Activated CD4-positive, CD25-positive, alpha-beta regulatory T cell treated with anti-CD3 and anti-CD28 coated beads, Interleukin-2, amount 50 U/mL, for 24 hours (primary cell): ENCODE results near the gene MTCL1.

Experiments
- ATAC-seq, 2 donors: fragments of 150-1000 bp; cut with Tn5 transposase; one replicate each; pipeline ENCODE4 v1.10.0; 2021; ENCODE audit warnings: mild to moderate bottlenecking in 1 of 2, moderate library complexity in 1 of 2

MTCL1 gene

DNA sequence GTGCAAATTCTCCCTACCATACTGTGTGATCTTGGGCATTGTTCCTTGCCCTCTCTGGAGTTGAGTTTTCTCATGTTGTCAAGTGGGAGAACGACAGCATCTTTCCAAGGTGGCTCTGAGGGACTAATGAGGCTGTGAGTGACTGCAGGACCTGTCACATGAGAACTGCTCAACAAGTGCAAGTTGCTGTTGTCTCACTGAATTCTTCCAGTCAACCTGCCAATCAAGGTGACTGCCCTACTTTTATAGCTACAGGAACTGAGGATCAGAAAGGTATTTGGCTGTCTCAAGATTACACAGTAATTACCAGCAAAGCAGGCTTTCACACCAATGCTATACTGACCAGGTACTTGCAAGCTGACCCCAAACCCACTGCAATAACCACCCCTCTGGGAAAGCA is 137.6 kb downstream of the MTCL1 start:
- ATAC-seq = no peak

DNA sequence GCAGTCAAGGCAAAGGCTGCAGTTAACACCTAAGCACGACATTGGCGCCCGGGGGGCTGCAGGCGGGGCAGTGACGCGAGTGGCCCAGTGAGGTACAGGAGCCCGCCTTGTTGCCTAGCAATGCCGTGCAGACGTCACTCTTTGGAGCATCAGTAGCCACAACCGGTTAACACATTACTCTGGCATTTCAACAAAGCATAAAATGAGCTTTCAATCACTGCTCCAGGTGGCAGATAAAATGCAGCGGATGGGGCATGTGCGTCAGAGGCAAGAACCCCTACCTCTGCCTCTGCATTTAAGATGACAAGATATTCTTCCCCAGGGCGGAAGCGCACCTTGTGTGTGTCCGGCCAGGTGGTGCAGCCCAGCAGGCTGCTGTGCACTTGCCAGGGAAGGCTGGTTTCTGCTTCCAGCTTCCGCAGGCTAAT is 139.4 kb downstream of the MTCL1 start:
- no peak for ATAC-seq

DNA sequence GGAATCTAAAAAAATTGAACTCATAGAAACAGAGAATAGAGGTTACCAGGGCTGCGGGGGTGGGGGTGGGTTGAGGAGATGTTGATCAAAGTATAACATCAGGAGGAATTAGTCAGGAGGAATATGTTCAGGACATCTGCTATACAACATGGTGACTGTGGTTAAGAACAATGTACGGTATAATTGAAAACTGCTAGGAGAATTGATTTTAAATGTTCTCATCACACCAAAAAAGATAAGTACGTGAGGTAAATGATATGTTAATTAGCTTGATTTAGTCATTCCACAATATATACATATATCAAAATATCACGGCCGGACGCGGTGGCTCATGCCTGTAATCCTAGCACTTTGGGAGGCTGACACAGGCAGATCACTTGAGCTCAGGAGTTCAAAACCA is 140.2 kb downstream of the MTCL1 start:
- no peak for ATAC-seq

DNA sequence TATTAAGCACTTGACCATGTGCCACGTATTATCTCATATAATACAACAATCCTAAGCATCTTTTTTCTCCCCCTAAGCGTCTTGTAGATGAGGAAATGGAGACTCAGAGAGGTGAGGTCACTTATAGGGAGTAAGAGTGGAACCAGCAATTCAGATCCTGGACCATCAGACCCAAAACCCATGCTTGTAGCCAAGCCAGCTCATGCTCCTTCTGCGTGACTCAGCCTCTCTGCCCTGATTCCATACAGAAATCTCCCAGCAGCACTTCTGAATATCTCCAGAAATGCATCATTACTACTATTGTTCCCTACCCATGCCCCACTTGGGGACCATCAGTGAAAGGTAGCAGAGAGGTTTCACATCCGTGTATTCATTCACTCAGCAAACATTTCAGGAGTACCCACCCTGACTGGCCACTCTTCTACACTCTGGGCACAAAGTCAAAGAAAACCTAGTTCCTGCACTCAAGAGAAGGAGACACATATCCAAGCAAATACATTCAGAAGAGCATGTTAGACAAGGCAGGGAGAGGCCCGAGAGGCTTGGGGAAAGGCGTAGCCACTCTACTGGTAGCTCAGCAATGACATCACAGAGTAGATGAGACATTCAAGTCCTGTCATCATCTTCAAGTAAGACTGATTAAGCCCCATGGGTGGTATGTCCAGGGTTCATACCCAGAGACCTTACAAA is 141.9 kb downstream of the MTCL1 start:
- no peak for ATAC-seq

DNA sequence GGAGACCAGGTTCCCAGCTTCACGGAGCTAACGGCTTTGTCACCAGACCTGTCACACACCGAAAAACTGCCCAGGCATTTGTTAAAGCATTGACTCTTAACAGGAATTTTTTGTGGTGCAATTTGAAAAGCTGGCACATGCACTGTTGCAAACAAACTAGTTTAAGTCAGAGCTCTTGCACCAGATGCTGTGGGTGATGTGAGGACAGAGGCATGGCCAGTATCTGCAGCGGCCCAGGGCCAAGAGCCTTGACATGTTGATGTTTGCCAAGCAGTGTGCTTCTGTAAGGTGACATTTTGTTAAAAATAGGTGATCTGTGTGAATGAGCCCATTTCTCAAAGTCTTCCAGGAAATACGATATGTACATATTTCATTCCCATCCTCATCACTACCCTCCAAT is 142.5 kb downstream of the MTCL1 start:
- no peak for ATAC-seq

DNA sequence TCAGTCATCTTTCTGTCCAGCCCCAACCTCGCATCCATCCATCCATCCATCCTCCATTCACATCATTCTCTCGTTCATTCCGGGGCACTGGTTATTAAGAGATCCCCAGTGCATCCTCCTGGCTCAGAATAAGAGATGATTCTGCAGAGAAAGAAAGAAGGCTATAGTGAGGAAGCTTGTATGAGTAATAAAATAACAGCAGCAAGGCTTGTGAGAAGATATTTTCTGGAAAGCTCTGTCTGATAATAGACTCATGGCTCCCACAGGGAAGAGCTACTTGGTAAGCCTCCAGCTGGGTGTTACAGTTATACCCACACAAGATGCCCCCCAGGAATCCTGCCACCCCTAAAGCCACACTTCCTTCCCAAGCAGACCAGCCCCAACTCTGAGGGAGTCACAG is 143.2 kb downstream of the MTCL1 start:
- no peak for ATAC-seq

DNA sequence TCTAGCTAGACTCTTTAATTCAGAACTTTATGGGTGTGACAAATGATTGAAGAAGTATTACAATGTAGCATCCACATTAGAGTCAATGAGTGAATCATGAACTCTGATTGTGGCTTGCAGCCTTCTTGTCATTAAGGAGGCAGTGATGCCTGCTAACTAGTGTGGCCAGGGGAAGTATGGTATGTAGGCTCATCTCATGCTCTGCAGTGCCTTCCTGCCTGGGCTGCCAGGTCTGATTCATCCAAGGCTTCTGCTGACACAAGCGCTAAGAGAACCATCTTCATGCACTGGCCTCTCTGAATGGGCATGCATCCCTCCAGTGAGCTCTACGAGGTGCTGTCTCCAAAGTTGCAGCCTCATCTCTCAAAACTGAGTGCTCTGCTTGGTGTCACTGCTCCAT is 144.3 kb downstream of the MTCL1 start:
- ATAC-seq = no peak

DNA sequence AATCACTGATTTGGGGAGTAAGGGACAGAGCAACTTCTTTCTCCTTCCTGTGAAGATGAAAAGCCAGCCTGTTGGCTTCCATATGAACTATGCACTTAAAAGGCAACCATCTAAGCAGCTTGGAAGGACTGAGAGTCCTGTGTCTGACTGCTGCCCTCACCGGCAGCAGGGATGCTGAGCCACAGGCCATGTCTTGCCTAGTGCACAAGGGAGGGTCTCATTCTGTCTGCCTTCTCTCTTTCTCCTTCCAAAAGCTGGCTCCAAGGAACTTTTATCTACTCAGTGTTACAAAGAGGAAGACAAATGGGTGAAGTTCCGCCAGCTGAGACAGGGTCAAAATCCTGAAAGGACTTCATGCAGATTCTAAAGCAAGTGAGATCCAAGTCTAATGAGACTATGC is 146.3 kb downstream of the MTCL1 start:
- no peak for ATAC-seq

DNA sequence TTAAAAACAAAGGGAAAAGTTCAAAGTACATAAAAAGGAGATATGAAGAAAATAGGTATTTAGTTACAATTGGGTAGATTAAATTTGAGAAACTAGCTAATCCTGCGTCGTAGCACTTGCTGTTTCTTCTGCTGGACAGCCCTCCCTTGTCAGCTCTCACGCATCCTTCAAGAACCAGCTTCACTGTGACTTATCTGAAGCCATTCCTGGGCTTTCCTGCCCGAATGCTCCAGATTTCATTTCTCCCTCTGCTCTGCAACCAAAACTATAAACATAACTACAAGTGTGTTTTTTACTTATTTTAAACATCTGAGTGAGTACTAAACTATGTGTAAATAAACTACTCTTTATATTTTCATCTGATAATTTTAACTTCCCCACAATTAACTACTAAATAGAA is 149.2 kb downstream of the MTCL1 start:
- ATAC-seq = no peak

DNA sequence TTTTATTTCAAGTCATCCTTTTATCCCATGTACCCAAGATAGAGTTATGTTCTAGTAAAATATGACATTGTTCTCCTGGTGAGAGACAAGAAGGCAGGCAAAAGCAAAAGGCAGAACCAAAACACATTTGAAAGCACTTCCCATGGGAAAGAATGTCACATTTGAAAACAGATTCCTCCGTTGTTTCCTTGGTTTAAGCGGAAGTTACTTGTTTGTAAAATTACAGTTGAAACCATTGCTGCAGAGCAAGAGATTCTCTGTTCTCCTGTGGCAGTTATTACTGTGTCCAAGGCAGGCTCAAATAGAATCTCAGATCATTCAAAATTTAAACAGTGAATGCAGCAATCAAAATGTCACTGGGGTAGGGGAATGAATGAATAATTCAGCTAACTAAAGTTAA is 149.6 kb downstream of the MTCL1 start:
- no peak for ATAC-seq

DNA sequence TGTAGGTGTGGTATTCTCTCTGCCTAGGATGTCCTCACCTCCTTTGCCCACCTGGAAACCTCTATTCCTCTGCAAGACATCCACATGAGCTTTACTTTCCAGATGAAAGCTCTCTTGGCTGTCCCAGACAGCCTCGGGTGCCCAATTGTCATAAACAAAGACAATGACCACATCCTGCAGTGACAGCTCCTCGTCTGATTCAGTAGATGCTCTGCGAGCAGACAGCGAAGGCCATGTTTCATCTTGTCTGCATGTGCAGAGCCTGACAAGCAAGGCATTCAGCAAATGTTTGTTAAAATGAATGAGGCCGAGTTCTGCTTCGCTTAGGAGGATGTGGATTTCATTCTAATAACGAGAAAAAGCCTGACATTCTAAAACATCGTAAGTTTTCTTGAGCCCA is 150.9 kb downstream of the MTCL1 start:
- no peak for ATAC-seq

DNA sequence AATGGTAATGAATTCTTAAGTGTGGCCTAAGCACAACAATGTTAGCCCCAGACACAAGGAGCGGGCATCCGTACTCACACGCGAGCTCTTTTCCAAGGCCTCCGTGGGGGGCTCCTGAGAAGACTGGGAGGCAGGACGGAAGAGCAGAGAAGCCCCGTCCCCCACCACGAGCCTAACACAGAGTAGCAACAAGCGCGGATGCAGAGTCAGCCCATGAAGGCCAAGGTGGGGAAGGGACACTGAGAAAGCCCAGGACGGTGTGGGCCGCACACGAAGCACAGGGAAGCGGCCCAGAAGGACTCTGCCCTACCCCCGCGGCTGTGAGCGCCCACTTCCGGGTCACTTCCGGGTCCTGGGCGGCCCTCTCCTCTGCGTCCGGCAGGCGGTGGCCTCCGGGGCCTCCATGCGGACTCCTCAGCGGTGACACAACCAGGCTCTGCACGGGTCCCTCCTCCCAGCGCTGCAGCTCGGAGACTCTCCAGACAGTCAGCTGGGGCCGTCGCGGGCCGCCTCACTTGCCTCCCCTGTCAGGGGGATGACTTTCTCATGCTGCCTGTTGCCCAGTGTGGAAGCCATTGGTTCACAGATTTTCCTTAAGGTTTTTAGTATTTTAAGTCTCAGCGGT is 151.5 kb downstream of the MTCL1 start:
- no peak for ATAC-seq

DNA sequence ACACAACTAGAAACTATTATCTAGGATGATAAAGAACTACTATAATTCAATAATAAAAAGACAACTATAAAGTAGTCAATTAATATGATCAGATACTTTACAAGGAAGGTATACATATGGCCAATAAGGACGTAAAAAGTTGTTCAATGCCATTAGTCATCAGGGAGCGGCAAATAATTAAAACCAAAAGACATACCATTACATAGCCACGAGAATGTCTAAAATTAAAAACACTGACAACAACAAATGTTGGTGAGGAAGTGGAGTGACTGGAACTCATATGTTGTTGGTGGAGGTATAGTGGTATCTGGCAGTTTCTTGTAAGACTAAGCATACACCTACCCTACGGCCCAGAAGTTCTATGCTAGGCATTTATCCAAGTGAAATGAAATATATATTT is 152.4 kb downstream of the MTCL1 start:
- ATAC-seq = no peak

DNA sequence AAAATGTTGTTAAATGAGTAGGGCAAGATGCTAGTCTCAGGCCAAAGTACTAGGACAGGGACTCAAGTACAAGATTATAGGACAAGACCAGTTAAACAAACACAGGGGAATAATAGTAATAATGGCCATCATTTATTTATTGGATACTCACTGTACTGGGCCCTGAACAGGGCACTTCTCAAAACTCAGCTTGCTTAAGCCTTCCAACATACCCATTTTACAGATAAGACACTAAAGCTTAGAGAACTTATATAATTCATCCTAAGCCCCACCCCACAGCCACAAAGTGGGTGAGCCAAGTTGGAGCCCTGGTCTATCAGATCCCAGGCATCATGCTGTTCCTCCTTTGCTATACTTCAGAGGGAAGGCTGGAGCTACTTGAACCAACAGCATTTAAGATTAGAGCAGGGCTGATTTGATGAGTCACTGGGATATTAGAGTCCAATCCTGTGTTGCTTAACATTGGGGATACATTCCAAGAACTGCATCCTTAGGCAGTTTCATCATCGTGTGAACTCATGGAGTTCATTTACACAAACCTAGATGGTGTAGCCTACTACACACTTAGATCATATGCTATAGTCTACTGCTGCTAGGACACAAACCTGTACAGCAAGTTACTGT is 153.6 kb downstream of the MTCL1 start:
- no peak for ATAC-seq

DNA sequence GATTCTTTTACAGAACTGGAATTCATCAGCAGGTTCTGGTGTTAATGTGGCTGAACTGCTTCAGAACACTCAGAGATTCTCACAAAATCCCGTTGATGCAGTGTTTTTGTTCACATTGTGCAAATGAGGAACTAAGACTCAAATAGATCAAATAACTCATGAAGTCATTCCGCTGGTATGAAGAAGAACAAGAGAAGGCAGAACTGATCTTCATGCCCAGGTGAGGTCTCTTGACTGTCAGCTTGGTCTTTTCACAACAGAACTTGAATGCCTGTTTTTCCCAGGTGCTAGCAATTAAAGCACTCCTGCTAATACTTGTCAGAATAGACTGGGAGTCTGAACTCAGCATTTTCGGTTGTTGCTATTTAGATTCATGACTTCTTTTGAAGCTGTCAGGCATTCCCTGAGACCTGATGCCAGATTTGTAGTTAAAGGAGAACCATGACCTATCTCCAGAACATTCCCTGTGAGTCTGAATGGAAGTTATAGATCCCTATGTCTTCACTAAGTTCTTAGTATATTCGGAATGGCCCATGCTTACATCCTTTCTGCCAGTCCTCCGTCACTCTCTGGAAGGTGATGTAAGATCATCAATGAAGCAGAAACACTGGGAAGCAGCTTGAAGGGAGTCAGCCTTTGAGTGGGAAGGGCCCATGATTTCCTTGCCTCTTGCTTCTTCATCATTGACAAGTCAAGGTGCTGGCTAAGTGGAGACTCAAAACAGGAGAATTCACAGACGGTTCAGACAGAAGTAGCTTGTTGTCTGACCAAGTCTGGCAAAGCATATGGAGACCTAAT is 155.7 kb downstream of the MTCL1 start:
- ATAC-seq = no peak

DNA sequence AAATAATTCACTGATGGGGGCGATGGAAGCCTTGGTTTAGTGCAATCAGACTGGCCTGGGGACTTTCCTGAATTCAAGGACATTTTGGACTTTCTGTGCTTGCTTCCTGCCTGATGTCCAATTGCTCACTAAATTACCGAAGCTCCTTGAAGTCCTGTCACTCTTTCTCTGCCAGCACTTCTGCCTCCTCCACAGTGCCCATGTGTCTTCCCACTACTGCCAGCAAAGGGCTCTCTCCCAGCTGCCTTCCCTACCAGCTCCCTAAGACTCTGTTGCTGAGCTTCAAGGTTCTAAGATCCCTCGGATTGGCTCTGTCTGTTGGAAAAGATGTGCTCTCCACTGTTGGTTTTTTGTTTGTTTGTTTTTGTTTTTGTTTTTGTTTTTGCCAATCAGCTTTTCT is 158.1 kb downstream of the MTCL1 start:
- ATAC-seq = no peak

DNA sequence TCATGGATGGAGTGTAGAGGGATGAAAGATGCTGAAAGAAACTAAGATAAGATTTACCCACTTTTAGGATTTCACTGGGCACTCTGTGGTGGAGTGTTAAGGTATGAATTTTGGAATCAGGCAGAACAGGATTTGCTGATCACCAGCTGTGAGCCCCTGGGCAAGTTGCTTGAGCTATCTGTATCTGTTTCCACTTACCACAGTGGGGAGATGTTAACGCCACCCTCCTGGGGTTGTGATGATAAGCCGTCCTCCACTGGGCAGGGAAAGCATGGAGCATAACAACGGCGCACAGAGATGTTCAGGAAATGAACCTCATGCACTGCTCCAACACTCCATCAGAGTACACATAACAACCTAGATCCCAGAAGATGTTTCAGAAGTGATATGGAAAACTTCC is 160.6 kb downstream of the MTCL1 start:
- ATAC-seq = no peak

DNA sequence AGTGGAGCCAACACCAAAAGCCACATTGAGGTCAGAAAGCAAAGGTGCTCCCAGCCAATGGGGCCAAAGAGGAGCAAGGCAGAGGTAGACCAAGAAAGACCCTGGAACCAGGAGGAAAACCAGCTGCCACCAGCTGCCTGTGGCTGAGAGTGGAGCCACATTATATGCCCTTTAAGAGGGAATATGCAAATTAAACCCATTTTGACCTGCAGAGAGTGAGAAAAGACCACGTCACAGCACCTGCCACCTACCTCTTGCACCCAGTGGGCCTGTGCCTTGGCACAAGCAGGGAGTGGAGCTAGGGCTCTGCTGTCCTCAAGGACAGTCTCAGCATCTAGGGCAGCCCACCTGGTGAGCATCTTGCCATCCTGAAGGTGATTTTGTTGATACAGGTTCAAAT is 161.3 kb downstream of the MTCL1 start:
- ATAC-seq = no peak

DNA sequence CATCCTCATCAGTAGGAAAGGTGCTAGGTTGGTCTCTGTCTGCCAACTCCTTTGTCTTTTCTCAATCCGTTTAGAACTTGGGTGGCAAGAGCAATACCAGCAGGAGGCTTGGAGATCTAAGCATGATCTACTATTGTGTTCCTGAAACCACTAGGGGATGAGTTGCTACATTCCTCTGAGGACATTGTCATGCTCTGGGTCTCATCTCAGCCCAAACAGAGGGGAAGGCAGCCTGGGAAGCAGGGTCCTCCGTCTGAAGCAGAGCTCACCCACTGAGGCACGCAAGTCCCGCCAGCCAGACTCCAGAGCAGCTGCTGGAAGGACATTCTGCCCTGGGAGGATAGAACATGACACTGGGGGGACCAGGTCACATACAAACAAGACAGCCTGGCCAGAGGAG is 162.9 kb downstream of the MTCL1 start:
- ATAC-seq = no peak

DNA sequence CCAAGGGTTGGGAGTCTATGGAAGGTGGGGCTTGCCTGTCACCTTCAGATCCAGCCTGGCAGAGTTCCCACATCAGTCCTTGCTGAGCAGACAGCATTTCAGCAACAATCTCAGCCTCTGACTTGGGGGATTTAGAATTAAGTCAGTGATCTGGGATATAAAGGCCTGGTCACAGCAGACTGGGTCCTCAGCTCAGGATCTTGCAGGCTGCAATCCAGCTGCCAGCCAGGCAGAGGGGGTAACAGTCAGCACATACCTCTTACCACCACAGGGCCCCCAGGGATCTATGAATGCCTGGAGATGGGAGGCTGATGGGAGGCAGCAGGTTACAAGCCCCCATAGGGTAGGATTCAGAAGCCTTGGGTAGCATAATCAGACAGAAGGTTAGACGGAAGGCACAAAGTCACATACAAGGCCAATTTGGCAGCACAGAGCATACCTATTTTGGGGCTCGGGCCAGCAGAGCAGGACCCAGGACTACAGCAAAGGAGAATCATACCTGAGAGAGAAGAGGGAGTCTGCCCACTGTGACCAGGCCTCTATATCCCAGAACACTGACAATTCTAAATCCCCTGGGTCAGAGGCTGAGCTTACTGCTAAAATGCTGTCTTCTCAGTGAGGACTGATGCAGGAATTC is 163.5 kb downstream of the MTCL1 start:
- ATAC-seq = no peak

DNA sequence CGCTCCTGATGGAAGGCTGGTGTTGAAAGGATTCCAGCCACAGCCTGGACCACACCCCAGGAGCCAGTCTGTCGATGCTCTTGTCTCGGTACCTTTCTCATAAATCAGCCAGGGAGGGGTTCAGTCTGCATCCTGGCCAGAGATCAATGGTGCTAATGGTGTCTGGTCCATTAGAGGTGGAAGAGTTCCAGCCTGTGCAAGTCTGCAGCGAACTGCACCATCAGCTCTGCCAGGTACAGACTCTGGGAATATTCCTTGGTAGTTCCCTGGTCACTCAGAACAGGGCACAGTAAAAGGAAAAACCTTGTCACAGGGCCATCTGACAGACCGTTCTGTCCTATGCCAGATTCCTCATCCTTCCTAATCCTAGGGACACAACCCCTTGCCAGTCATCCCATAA is 164.3 kb downstream of the MTCL1 start:
- no peak for ATAC-seq

DNA sequence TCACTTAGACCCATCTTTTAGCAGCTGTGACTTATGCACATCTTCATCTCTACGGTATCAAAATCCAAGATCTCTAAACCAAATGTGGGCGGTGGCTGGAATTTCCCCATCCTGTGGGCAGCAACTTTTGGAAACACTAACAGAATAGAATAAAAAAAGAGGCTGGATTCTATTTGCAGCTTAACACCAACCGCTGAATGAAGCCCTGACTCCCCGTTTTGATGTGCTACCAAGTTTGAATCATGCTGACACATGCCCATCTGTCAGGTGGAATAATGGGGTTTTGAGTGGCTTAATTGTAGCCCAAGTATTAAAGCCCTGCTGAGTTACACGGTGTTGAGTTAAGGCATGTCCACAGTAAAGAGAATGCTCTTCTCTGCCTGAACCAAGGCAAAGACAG is 165.2 kb downstream of the MTCL1 start:
- no peak for ATAC-seq

DNA sequence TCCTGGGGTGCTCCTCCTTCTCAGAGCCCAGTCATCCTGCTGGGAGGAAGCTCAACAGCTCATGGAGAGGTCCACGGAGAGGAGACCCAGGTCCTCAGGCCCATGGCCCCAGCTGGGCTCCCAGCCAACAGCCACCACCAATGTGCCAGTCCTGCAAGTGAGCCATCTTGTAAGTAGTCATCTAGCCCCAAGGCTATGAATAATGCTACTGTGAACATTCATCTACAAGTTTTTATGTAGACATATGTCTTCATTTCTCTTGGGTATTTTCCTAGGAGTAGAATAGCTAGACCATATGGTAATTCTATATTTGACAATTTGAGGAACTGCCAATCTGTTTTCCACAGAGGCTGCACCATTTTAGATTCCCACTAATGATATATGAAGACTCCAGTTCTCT is 166.1 kb downstream of the MTCL1 start:
- ATAC-seq = no peak
